GM19240 (cell line): Measurements from ENCODE around the gene DIAPH3.

Experiments
- DNase-seq: peaks from one replicate; pipeline ENCODE4 v3.0.0; 2011; ENCODE audit warnings: low spot score; ENCODE audit not compliant: insufficient read length

Gene DIAPH3

GRCh38 chr13:60019119-60019993, 144.4 kb downstream of the DIAPH3 start:
- DNase-seq: no peak

GRCh38 chr13:60018536-60018935, 145.2 kb downstream of the DIAPH3 start:
- no peak for DNase-seq

GRCh38 chr13:60016229-60016628, 147.5 kb downstream of the DIAPH3 start:
- no peak for DNase-seq

GRCh38 chr13:60013166-60013565, 150.6 kb downstream of the DIAPH3 start:
- no peak for DNase-seq

- no peak for DNase-seq
Observed at GRCh38 chr13:60012488-60012887, 151.2 kb downstream of the DIAPH3 start.

- no peak for DNase-seq
Observed at GRCh38 chr13:60009300-60010253, 154.2 kb downstream of the DIAPH3 start.

GRCh38 chr13:60001889-60002288, 161.8 kb downstream of the DIAPH3 start:
- DNase-seq: no peak

GRCh38 chr13:60000976-60001375, 162.8 kb downstream of the DIAPH3 start:
- DNase-seq: no peak

- no peak for DNase-seq
Observed at GRCh38 chr13:60000081-60000480, 163.6 kb downstream of the DIAPH3 start.

GRCh38 chr13:59997976-59998375, 165.8 kb downstream of the DIAPH3 start:
- no peak for DNase-seq

GRCh38 chr13:59996461-59996980, 167.2 kb downstream of the DIAPH3 start:
- no peak for DNase-seq

- no peak for DNase-seq
Observed at GRCh38 chr13:59991395-59991794, 172.3 kb downstream of the DIAPH3 start.

- no peak for DNase-seq
Observed at GRCh38 chr13:59982631-59983382, 180.9 kb downstream of the DIAPH3 start.

GRCh38 chr13:59979589-59979988, 184.1 kb downstream of the DIAPH3 start:
- no peak for DNase-seq

GRCh38 chr13:59978862-59979261, 184.9 kb downstream of the DIAPH3 start:
- DNase-seq: no peak

GRCh38 chr13:59976856-59977255, 186.9 kb downstream of the DIAPH3 start:
- no peak for DNase-seq

- DNase-seq: no peak
Observed at GRCh38 chr13:59975807-59976435, 187.8 kb downstream of the DIAPH3 start.

- DNase-seq: no peak
Observed at GRCh38 chr13:59970847-59971246, 192.9 kb downstream of the DIAPH3 start.

GRCh38 chr13:59963827-59964226, 199.9 kb downstream of the DIAPH3 start:
- DNase-seq: no peak

GRCh38 chr13:59963383-59963782, 200.3 kb downstream of the DIAPH3 start:
- no peak for DNase-seq

GRCh38 chr13:59962343-59962742, 201.4 kb downstream of the DIAPH3 start:
- DNase-seq: no peak
